ENCODE measurements around the gene LIFR. TPM values are rescaled to one million over a fixed set of nuclear protein-coding genes. Genes with fewer than 3 reads are reported as not detected.

The LIFR gene
- total and polyA plus RNA-seq, 2 of the 4 experiments (the other 2 are of a cell fraction) = 1.9 to 10.4 TPM

GRCh38 chr5:38553001-38553521, 3.4 kb downstream of the LIFR start:
- dilution Hi-C loops (cut with HindIII; ENCODE audit: low sequenced_read_pairs, unreplicated experiment) (no loop called here), in situ Hi-C loops (cut with MboI; ENCODE audit: low sequenced_read_pairs) (no loop called here), intact Hi-C loops (cut with micrococcal nuclease) (loop anchor here (5.0 to 10.0 kb wide), 5 partner anchors 86 to 372 kb away; no protein-coding TSS in a partner anchor)
- H3K4me3 ChIP-seq (ENCODE audit: insufficient read depth, low read depth, low read length) = no peak overlapping the region
- TF ChIP-seq CTCF (conservative IDR thresholded peaks at IDR 0.05; ENCODE audit: low read depth, low read length) (no peak), MAFK (IDR thresholded peaks at IDR 0.05; ENCODE audit: low read depth, low read length) (no peak), MXI1 (IDR thresholded peaks at IDR 0.05; ENCODE audit: borderline replicate concordance, low read depth, low read length) (no peak), RCOR1 (IDR thresholded peaks at IDR 0.05; ENCODE audit: insufficient replicate concordance, low read length) (no peak), POLR2A (IDR thresholded peaks at IDR 0.05; ENCODE audit: low read depth, low read length) (no peak), FOS (IDR thresholded peaks at IDR 0.05; ENCODE audit: low read depth, low read length) (no peak), RAD21 (IDR thresholded peaks at IDR 0.05; ENCODE audit: low read length) (no peak), NFE2L2 (IDR thresholded peaks at IDR 0.05; ENCODE audit: low read depth, low read length) (no peak), SMC3 (IDR thresholded peaks at IDR 0.05; ENCODE audit: low read depth, low read length) (no peak)
- TF ChIP-seq, protein P1, sequence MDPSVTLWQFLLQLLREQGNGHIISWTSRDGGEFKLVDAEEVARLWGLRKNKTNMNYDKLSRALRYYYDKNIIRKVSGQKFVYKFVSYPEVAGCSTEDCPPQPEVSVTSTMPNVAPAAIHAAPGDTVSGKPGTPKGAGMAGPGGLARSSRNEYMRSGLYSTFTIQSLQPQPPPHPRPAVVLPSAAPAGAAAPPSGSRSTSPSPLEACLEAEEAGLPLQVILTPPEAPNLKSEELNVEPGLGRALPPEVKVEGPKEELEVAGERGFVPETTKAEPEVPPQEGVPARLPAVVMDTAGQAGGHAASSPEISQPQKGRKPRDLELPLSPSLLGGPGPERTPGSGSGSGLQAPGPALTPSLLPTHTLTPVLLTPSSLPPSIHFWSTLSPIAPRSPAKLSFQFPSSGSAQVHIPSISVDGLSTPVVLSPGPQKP (IDR thresholded peaks at IDR 0.05; ENCODE audit: borderline replicate concordance, low read depth, low read length) = no peak
- TF ChIP-seq, protein P2, sequence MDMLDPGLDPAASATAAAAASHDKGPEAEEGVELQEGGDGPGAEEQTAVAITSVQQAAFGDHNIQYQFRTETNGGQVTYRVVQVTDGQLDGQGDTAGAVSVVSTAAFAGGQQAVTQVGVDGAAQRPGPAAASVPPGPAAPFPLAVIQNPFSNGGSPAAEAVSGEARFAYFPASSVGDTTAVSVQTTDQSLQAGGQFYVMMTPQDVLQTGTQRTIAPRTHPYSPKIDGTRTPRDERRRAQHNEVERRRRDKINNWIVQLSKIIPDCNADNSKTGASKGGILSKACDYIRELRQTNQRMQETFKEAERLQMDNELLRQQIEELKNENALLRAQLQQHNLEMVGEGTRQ (IDR thresholded peaks at IDR 0.05; ENCODE audit: low read depth, low read length) = no peak
- H2BK5ac ChIP-seq (ENCODE audit: low read depth, low read length, poor library complexity, severe bottlenecking) = no peak overlapping the region
- no peaks in the 10 kb centered on the region for H3K9me3 ChIP-seq (ENCODE audit: control insufficient read depth, insufficient read depth, low read length)
- DNase-seq (no peak), ATAC-seq (ENCODE audit: low read depth) (no peak)
- peaks cover 4% of the 10 kb centered on the region; the same call in 1 of the 2 replicates for H3K9me1 ChIP-seq (ENCODE audit: insufficient read depth, low read length)
- no peak overlapping the region for H3K18ac ChIP-seq (ENCODE audit: low read depth, low read length)
- no peak overlapping the region for H4K5ac ChIP-seq (ENCODE audit: low read depth, low read length)
- H2BK15ac ChIP-seq (ENCODE audit: low read depth, low read length) = no peak overlapping the region
- BruUV-seq (replicated peaks) = no TSS peak
- 0 out of 2 replicates have a peak overlapping the region, but pooled peaks have one; percentile 5 for H3K23ac ChIP-seq (ENCODE audit: low read depth, low read length)
- CTCF ChIA-PET = interaction anchor here (0.6 to 1.2 kb wide), 4 partner anchors 110 to 1039 kb away, joined by 3 to 5 read pairs (median 3); no protein-coding TSS in a partner anchor
- POLR2A ChIA-PET (ENCODE audit: unreplicated experiment) = no interaction called here
- no peak overlapping the region for H4K8ac ChIP-seq (ENCODE audit: low read depth in 2 of 2, low read length in 2 of 2)
- no peak overlapping the region for H2AFZ ChIP-seq (replicated peaks; ENCODE audit: low read length, poor library complexity)
- H3K4ac ChIP-seq (ENCODE audit: low read depth, low read length) = no peak overlapping the region
- no peak overlapping the region for H4K91ac ChIP-seq (ENCODE audit: insufficient read depth, low read depth, low read length)
- no peak overlapping the region for H2BK120ac ChIP-seq (ENCODE audit: low read depth, low read length)
- no peak overlapping the region for H3K27ac ChIP-seq (ENCODE audit: insufficient read depth, low read length)
- H4K20me1 ChIP-seq (ENCODE audit: insufficient read depth, low read length) = peaks cover 7% of the 10 kb centered on the region
- H3K14ac ChIP-seq (replicated peaks; ENCODE audit: low read depth, low read length) = no peak overlapping the region
- peaks cover 7 to 33% of the 10 kb centered on the region in 2 experiments for H3K79me1 ChIP-seq (ENCODE audit: low read depth in 1 of 2, low read length in 2 of 2)
- H3K36me3 ChIP-seq (ENCODE audit: control insufficient read depth, insufficient read depth, low read length) = no peaks in the 10 kb centered on the region
- no peaks in the 10 kb centered on the region for H3K27me3 ChIP-seq (ENCODE audit: control insufficient read depth, insufficient read depth, low read length)
- WGBS, 2 experiments (ENCODE audit: extremely low coverage in 2 of 2, insufficient read length in 1 of 2) = 80% methylated on average over 1 of the region's 2 CpGs; no CpG with 5 or more reads in 1 of the 2 experiments
- H3K4me2 ChIP-seq (ENCODE audit: low read depth, low read length) = no peak overlapping the region
- H2AK5ac ChIP-seq (ENCODE audit: low read depth, low read length) = 0 out of 2 replicates have a peak overlapping the region, but pooled peaks have one; percentile 11
- no peak overlapping the region for H3K56ac ChIP-seq (ENCODE audit: extremely low read depth, insufficient read depth, low read length)
- H3K9ac ChIP-seq (ENCODE audit: low read depth, low read length) = no peak overlapping the region
- H2AK9ac ChIP-seq (replicated peaks; ENCODE audit: low read depth, low read length, poor library complexity) = no peak overlapping the region
- no peak overlapping the region for H2BK20ac ChIP-seq (ENCODE audit: low read depth, low read length)
- H3K4me1 ChIP-seq (ENCODE audit: control insufficient read depth, insufficient read depth, low read length) = peaks cover 11% of the 10 kb centered on the region
